Spleen (tissue), 11 donors: ENCODE measurements around the gene FBXW5. TPM values are rescaled to one million over a fixed set of nuclear protein-coding genes. Genes with fewer than 3 reads are reported as not detected.

Experiments
- DNase-seq: peaks from one replicate; pipeline ENCODE4 v3.0.0-alpha.2; 2020
- H3K27ac ChIP-seq, 8 donors: fragments of 200-600 bp; sonication (generic) in 7 of 8; 1 replicate in 4 of 8; 2 replicates in 4 of 8; pipeline versions ENCODE4 v1.5.0 to v1.8.0; 2016 to 2021; ENCODE audit warnings: inconsistent platforms in 4 of 8, mild to moderate bottlenecking in 4 of 8, moderate library complexity in 1 of 8
- H3K27me3 ChIP-seq, 7 donors: fragments of 200-600 bp; sonication (generic) in 6 of 7; replicated peaks in 1 of 7; 1 replicate in 4 of 7; 2 replicates in 3 of 7; pipeline versions ENCODE4 v1.5.0 to v1.8.0; 2016 to 2021; ENCODE audit warnings: inconsistent platforms in 3 of 7, mild to moderate bottlenecking in 1 of 7
- H3K36me3 ChIP-seq, 6 donors: fragments of 200-600 bp; sonication (generic) in 5 of 6; 1 replicate in 4 of 6; 2 replicates in 2 of 6; pipeline versions ENCODE4 v1.5.0 to v1.8.0; 2016 to 2021; ENCODE audit warnings: inconsistent platforms in 2 of 6
- H3K4me1 ChIP-seq, 6 donors: fragments of 200-600 bp; sonication (generic) in 5 of 6; 1 replicate in 3 of 6; 2 replicates in 3 of 6; pipeline versions ENCODE4 v1.5.0 to v1.8.0; 2016 to 2021; ENCODE audit warnings: inconsistent platforms in 3 of 6
- H3K4me3 ChIP-seq, 8 donors: fragments of 200-600 bp; sonication (generic) in 7 of 8; 1 replicate in 4 of 8; 2 replicates in 4 of 8; pipeline versions ENCODE4 v1.5.0 to v1.8.0; 2016 to 2021; ENCODE audit warnings: inconsistent platforms in 4 of 8, mild to moderate bottlenecking in 4 of 8, moderate library complexity in 2 of 8
- H3K9me3 ChIP-seq, 8 donors: fragments of 200-600 bp; sonication (generic) in 7 of 8; 1 replicate in 4 of 8; 2 replicates in 4 of 8; pipeline versions ENCODE4 v1.5.0 to v1.8.0; 2016 to 2021; ENCODE audit warnings: inconsistent platforms in 4 of 8
- CTCF ChIP-seq, 11 experiments: fragments of 200-600 bp in 7 of 11; fragments of 450-650 bp in 4 of 11; sonication (generic) in 4 of 11; IDR thresholded peaks in 8 of 11; conservative IDR thresholded peaks in 3 of 11; 1 replicate in 7 of 11; 2 replicates in 4 of 11; pipeline versions ENCODE4 v1.4.0 to v1.8.0; 2016 to 2021; ENCODE audit warnings: antibody characterized with exemption in 11 of 11, inconsistent platforms in 4 of 11, mild to moderate bottlenecking in 1 of 11
- POLR2A ChIP-seq, 3 donors: fragments of 450-650 bp; IDR thresholded peaks; one replicate each; pipeline ENCODE4 v1.5.1; 2017; ENCODE audit warnings: antibody characterized with exemption in 3 of 3, mild to moderate bottlenecking in 1 of 3
- POLR2AphosphoS5 ChIP-seq, 3 donors: sonication (generic); formaldehyde crosslinking; IDR thresholded peaks; one replicate each; pipeline ENCODE4 v1.5.1; 2017; ENCODE audit warnings: antibody characterized with exemption in 3 of 3
- WGBS, 5 donors: extraction: QIAGEN DNeasy Blood & Tissue Kit in 3 of 5; methylation state at CpG; one replicate each; pipeline versions ENCODE4 v1.1.5 to v1.1.7; 2013 to 2018; 5-methylcytosine and 5-hydroxymethylcytosine counted together
- intact Hi-C: fragments of 100-400 bp; cut with DNase I; formaldehyde crosslinking; loops from one replicate; pipeline ENCODE4 v1.15.0; 2023; ENCODE audit warnings: low total_unique reads
- polyA plus RNA-seq, 3 donors: library from polyadenylated mRNA; stranded (reverse); fragments of 200-250 nt; gene quantifications; one replicate each; pipeline ENCODE4 v1.2.1, GENCODE V29; 2013
- total RNA-seq, 7 donors: library from RNA; depleted of rRNA in 3 of 7; stranded (reverse); fragments of >200 nt in 3 of 7; fragmentation: NEBNext Ultra II Directional in 4 of 7; extraction: Animal tissue kit (Norgen Biotek cat#: 25700) in 4 of 7; gene quantifications; one replicate each; pipeline versions ENCODE4 v1.1.0 to v1.2.1, GENCODE V29; 2016 to 2021
- donor health status: healthy with polysubstance abuse.
- donor health status: DM: no; HTN: no; CAD: no; lungs with moderate emphysema.
- donor health status: DM: no; HTN: no; CAD: no.
- donor health status: Bipolar disorder and iron deficiency.
- donor health status: healthy.
- donor health status: DM: no; HTN: no; CAD: no.
- donor health status: DM: yes; HTN: yes; CAD: no.

The FBXW5 gene
- total and polyA plus RNA-seq, 10 donors = 90.8 to 170 (median 114) TPM

GRCh38 chr9:136984464-136985026 lies 40.0 kb upstream of the FBXW5 start:
- H3K36me3 ChIP-seq = no peaks in the 10 kb centered on the region
- peak overlapping the region in 1 of 8 donors; percentile 21 for H3K4me3 ChIP-seq
- no peak overlapping the region for H3K27ac ChIP-seq
- H3K4me1 ChIP-seq = peaks cover 0 to 49% (median 33%) of the 10 kb centered on the region in 6 donors
- no peak for TF ChIP-seq CTCF (IDR thresholded peaks at IDR 0.05 in 8 of 11, conservative IDR thresholded peaks at IDR 0.05 in 3 of 11)
- peak in 2 of 3 donors; percentile 14 to 16 for TF ChIP-seq POLR2AphosphoS5 (IDR thresholded peaks at IDR 0.05)
- TF ChIP-seq POLR2A (IDR thresholded peaks at IDR 0.05) = no peak
- intact Hi-C loops = no loop called here
- H3K27me3 ChIP-seq = peaks cover 5 to 65% (median 26%) of the 10 kb centered on the region in 7 donors
- H3K9me3 ChIP-seq = no peaks in the 10 kb centered on the region
- 47 to 63% (median 48%) methylated on average over 20 to 29 of the region's 29 CpGs for WGBS, 5 donors
- no peak for DNase-seq

GRCh38 chr9:136983656-136984314 lies 39.2 kb upstream of the FBXW5 start:
- TF ChIP-seq POLR2A (IDR thresholded peaks at IDR 0.05) (no peak), POLR2AphosphoS5 (IDR thresholded peaks at IDR 0.05) (peak in 1 of 3 donors; percentile 35)
- peaks cover 5 to 72% (median 26%) of the 10 kb centered on the region in 7 donors for H3K27me3 ChIP-seq
- no peaks in the 10 kb centered on the region for H3K9me3 ChIP-seq
- H3K4me3 ChIP-seq = no peak overlapping the region
- H3K27ac ChIP-seq = no peak overlapping the region
- peaks cover 0 to 57% (median 36%) of the 10 kb centered on the region in 6 donors for H3K4me1 ChIP-seq
- whole genome bisulfite sequencing, 5 donors = 72 to 83% (median 79%) methylated on average over 9 to 11 of the region's 11 CpGs
- intact Hi-C loops = no loop called here
- no peaks in the 10 kb centered on the region for H3K36me3 ChIP-seq
- DNase-seq = no peak

GRCh38 chr9:136983167-136983566 lies 38.6 kb upstream of the FBXW5 start:
- peaks cover 0 to 58% (median 38%) of the 10 kb centered on the region in 6 donors for H3K4me1 ChIP-seq
- H3K27me3 ChIP-seq = peaks cover 5 to 78% (median 26%) of the 10 kb centered on the region in 7 donors
- no peaks in the 10 kb centered on the region for H3K9me3 ChIP-seq
- H3K4me3 ChIP-seq = no peak overlapping the region
- H3K36me3 ChIP-seq = no peaks in the 10 kb centered on the region
- H3K27ac ChIP-seq = no peak overlapping the region
- TF ChIP-seq POLR2A (IDR thresholded peaks at IDR 0.05) (no peak), POLR2AphosphoS5 (IDR thresholded peaks at IDR 0.05) (peak in 2 of 3 donors; percentile 27 to 29)
- intact Hi-C loops = no loop called here
- DNase-seq = no peak
- 53 to 85% (median 63%) methylated on average over 3 to 9 of the region's 9 CpGs for WGBS, 5 donors

- no peaks in the 10 kb centered on the region for H3K36me3 ChIP-seq
- 75 to 85% (median 80%) methylated on average over 9 to 18 of the region's 18 CpGs for WGBS, 5 donors
- no peak within 1 kb of the TSS for H3K4me3 ChIP-seq
- TF ChIP-seq POLR2A (IDR thresholded peaks at IDR 0.05) = no peak
- no peak for TF ChIP-seq CTCF (IDR thresholded peaks at IDR 0.05 in 8 of 11, conservative IDR thresholded peaks at IDR 0.05 in 3 of 11)
- peak in 2 of 3 donors; percentile 35 to 39 for TF ChIP-seq POLR2AphosphoS5 (IDR thresholded peaks at IDR 0.05)
- intact Hi-C loops = no loop called here
- H3K27ac ChIP-seq = peak within 1 kb of the TSS in 4 of 8 donors; percentile 38 to 84 (median 60)
- no peak for DNase-seq
- H3K9me3 ChIP-seq = no peaks in the 10 kb centered on the region
- peaks cover under 1 to 66% (median 45%) of the 10 kb centered on the region in 6 donors for H3K4me1 ChIP-seq
- peaks cover 5 to 85% (median 34%) of the 10 kb centered on the region in 7 donors for H3K27me3 ChIP-seq
Observed at GRCh38 chr9:136982232-136983051, 37.9 kb upstream of the FBXW5 start, which contains the start of gene LCNL1. Gene LCNL1 (plus strand): TSS chr9:136982993. CDS start chr9:136983587, 594 bp downstream.
